Measurements from ENCODE around the gene ITIH4.

GRCh38 chr3:52810923-52811322, 19.5 kb downstream of the ITIH4 start:
- TF ChIP-seq CTCF (IDR thresholded peaks at IDR 0.05): no peak
- no peak for TF ChIP-seq POLR2AphosphoS5 (IDR thresholded peaks at IDR 0.05)

All from esophagus muscularis mucosa (tissue), 3 donors.